Astrocyte of the cerebellum (primary cell): ENCODE results near the gene SLX9.

Experiments
- DNase-seq: peaks from one replicate; pipeline ENCODE4 v3.0.0-alpha.2; 2011; ENCODE audit warnings: low read depth
- H3K4me3 ChIP-seq: 2 replicates; pipeline ENCODE4 v1.5.1; 2011; ENCODE audit warnings: mild to moderate bottlenecking, low read depth, low read length, moderate library complexity
- in situ Hi-C: cut with HindIII; loops from 2 replicates; pipeline ENCODE4 v1.10.0; 2017; ENCODE audit warnings: low sequenced_read_pairs
- TF ChIP-seq, protein P1 (sequence below): IDR thresholded peaks from 2 replicates; pipeline ENCODE4 v1.5.1; 2012; ENCODE audit warnings: low read length, low read depth, moderate library complexity, mild to moderate bottlenecking; ENCODE audit errors: missing control alignments

The SLX9 gene

DNA sequence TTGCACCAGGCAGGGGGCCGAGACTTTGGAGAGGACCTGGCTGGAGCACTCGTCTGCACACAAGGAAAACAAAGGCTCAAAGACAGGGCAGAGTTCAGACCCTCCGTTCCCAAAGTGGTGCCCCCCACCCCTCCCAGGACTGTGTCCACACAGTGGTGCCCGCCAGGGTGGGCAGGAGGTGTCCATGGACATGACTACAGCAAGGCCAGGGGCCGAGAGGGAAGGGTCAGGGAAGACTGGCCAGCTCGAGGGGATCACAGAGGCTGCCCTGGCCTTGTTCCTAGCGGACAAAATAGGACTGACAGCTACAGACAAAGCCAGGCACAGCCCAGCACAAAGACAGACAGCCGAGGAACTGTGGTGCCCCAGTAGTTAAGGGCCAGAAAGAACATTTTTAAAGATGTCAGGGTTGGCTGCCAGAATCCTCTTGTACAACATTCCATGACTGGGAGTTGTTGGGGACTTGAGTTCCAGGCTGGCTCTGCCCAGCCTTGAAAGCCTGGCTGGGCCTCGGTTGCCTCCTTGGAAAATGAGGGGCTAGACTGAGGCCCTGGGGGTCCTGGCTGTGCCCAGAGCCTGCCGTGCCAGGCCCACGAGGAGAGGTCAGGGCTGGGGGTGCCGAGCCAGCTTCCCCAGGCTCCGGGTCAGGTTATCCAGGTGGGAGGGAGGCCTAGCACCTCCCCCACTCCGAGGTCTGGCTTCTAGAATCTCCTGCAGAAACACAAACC, 63.7 kb downstream of the SLX9 start:
- H3K4me3 ChIP-seq, result no peak overlapping the region
- DNase-seq, result no peak
- in situ Hi-C loops, result no loop called here
- TF ChIP-seq, protein P1, sequence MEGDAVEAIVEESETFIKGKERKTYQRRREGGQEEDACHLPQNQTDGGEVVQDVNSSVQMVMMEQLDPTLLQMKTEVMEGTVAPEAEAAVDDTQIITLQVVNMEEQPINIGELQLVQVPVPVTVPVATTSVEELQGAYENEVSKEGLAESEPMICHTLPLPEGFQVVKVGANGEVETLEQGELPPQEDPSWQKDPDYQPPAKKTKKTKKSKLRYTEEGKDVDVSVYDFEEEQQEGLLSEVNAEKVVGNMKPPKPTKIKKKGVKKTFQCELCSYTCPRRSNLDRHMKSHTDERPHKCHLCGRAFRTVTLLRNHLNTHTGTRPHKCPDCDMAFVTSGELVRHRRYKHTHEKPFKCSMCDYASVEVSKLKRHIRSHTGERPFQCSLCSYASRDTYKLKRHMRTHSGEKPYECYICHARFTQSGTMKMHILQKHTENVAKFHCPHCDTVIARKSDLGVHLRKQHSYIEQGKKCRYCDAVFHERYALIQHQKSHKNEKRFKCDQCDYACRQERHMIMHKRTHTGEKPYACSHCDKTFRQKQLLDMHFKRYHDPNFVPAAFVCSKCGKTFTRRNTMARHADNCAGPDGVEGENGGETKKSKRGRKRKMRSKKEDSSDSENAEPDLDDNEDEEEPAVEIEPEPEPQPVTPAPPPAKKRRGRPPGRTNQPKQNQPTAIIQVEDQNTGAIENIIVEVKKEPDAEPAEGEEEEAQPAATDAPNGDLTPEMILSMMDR, result no peak

- in situ Hi-C loops, result no loop called here
- no peak overlapping the region for H3K4me3 ChIP-seq
- no peak for DNase-seq
- TF ChIP-seq, protein P1, result no peak
Measured at GRCh38 chr21:45004059-45004422, 64.2 kb downstream of the SLX9 start.

- no peak for DNase-seq
- in situ Hi-C loops, result no loop called here
Measured at GRCh38 chr21:45004481-45005247, 64.8 kb downstream of the SLX9 start.

DNA sequence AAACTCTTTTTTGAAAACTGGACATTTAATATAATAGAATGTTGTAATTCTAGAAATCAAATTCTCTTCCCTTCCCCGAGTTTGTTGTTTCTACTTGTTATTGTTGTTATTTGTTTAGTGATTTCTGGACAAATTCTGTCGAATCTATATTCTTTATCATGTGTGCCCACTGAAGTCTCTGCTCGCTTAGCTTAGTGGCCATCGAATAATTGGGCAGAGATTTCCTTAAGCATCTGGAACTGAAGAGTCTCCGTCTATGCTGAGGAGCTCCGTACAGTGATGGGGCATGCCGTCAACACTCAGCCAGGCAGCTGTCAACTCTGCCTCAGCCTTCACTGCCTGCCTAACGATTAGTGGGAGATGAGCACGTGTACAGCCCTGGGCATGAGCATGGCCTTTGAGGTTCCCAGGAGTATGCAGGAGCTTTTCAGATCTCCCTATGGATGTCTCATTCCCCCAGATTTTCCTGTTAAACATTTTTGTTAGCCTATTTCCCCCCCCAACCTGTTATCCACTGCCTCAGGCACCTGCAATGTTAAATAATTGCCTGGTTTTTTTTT, 66.8 kb downstream of the SLX9 start:
- DNase-seq, result no peak
- H3K4me3 ChIP-seq, result no peak overlapping the region
- in situ Hi-C loops, result no loop called here
- TF ChIP-seq, protein P1, result no peak

More at GRCh38 chr21:45004481-45005247, 64.8 kb downstream of the SLX9 start:
- H3K4me3 ChIP-seq, result no peak overlapping the region
- TF ChIP-seq, protein P1, result no peak

DNA sequence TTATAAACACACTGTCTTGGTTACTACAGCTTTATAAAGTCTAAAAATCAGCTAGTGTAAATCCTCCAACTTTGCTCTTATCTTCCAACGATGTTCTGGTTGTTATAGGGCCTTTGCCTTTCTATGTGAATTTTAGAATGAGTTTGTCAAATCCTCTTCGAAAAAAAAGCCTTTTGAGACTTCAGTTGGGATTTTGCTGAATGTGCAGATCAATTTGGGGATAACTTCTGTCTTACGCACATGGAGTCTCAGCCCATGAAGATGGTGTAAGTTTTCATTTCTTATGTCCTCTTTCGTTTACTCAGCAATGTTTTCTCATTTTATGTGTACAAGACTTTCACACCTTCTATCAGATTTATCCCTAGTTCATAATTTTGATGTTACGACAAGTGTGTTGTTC, 69.8 kb downstream of the SLX9 start:
- no peak overlapping the region for H3K4me3 ChIP-seq
- TF ChIP-seq, protein P1, result no peak
- in situ Hi-C loops, result loop anchor here (10.0 kb wide), 1 partner anchor 65 kb away; the partner anchor contains the start of gene ADARB1
- no peak for DNase-seq

GRCh38 chr21:45010096-45010495, 70.3 kb downstream of the SLX9 start:
- TF ChIP-seq, protein P1, result no peak
- in situ Hi-C loops, result loop anchor here (10.0 kb wide), 1 partner anchor 65 kb away; the partner anchor contains the start of gene ADARB1
- DNase-seq, result no peak
- no peak overlapping the region for H3K4me3 ChIP-seq
